ENCODE results near the gene SPTLC3.

The SPTLC3 gene

GRCh38 chr20:13089950-13090469 is 81.2 kb downstream of the SPTLC3 start:
- no peak for TF ChIP-seq TCF4 (CRISPR knock-in tag; IDR thresholded peaks at IDR 0.05; ENCODE audit: borderline replicate concordance)
- no peak for TF ChIP-seq TSHZ2 (CRISPR knock-in tag; IDR thresholded peaks at IDR 0.05)
- no peak for TF ChIP-seq ZFP3 (CRISPR knock-in tag; IDR thresholded peaks at IDR 0.05)
- no peak for TF ChIP-seq BACH2 (CRISPR knock-in tag; IDR thresholded peaks at IDR 0.05; ENCODE audit: borderline replicate concordance)
- TF ChIP-seq GLIS3 (CRISPR knock-in tag; IDR thresholded peaks at IDR 0.05): no peak
- TF ChIP-seq PATZ1 (CRISPR knock-in tag; IDR thresholded peaks at IDR 0.05; ENCODE audit: borderline replicate concordance): no peak
- TF ChIP-seq POU6F1 (CRISPR knock-in tag; IDR thresholded peaks at IDR 0.05; ENCODE audit: borderline replicate concordance, low read depth): no peak
- no peak for ATAC-seq

GRCh38 chr20:13092111-13092510 is 83.3 kb downstream of the SPTLC3 start:
- TF ChIP-seq PATZ1 (CRISPR knock-in tag; IDR thresholded peaks at IDR 0.05; ENCODE audit: borderline replicate concordance) (no peak), POU6F1 (CRISPR knock-in tag; IDR thresholded peaks at IDR 0.05; ENCODE audit: borderline replicate concordance, low read depth) (no peak), SNAI2 (CRISPR knock-in tag; IDR thresholded peaks at IDR 0.05) (no peak), ISL1 (CRISPR knock-in tag; IDR thresholded peaks at IDR 0.05) (no peak), RARB (CRISPR knock-in tag; IDR thresholded peaks at IDR 0.05) (no peak), PPARA (CRISPR knock-in tag; IDR thresholded peaks at IDR 0.05; ENCODE audit: borderline replicate concordance) (no peak), ZNF8 (CRISPR knock-in tag; IDR thresholded peaks at IDR 0.05) (no peak), ESRRG (CRISPR knock-in tag; IDR thresholded peaks at IDR 0.05) (no peak), TSHZ2 (CRISPR knock-in tag; IDR thresholded peaks at IDR 0.05) (no peak), OSR1 (CRISPR knock-in tag; IDR thresholded peaks at IDR 0.05) (no peak), ZNF70 (CRISPR knock-in tag; IDR thresholded peaks at IDR 0.05) (no peak), GLIS3 (CRISPR knock-in tag; IDR thresholded peaks at IDR 0.05) (no peak)

GRCh38 chr20:13094976-13095375 is 86.2 kb downstream of the SPTLC3 start:
- TF ChIP-seq RARB (CRISPR knock-in tag; IDR thresholded peaks at IDR 0.05) (no peak), ISL1 (CRISPR knock-in tag; IDR thresholded peaks at IDR 0.05) (no peak), ZNF8 (CRISPR knock-in tag; IDR thresholded peaks at IDR 0.05) (no peak), ZC3H10 (CRISPR knock-in tag; IDR thresholded peaks at IDR 0.05) (no peak), ARNTL (CRISPR knock-in tag; IDR thresholded peaks at IDR 0.05; ENCODE audit: borderline replicate concordance, low read depth) (no peak), GLIS3 (CRISPR knock-in tag; IDR thresholded peaks at IDR 0.05) (no peak), ZFP3 (CRISPR knock-in tag; IDR thresholded peaks at IDR 0.05) (no peak), POU6F1 (CRISPR knock-in tag; IDR thresholded peaks at IDR 0.05; ENCODE audit: borderline replicate concordance, low read depth) (no peak), ZNF565 (CRISPR knock-in tag; conservative IDR thresholded peaks at IDR 0.05; ENCODE audit: low read depth) (no peak), PPARA (CRISPR knock-in tag; IDR thresholded peaks at IDR 0.05; ENCODE audit: borderline replicate concordance) (no peak), ESRRG (CRISPR knock-in tag; IDR thresholded peaks at IDR 0.05) (no peak), CSRNP3 (CRISPR knock-in tag; IDR thresholded peaks at IDR 0.05) (no peak)
- ATAC-seq: no peak

More at GRCh38 chr20:13092111-13092510, 83.3 kb downstream of the SPTLC3 start:
- ATAC-seq: no peak

All from SK-N-SH treated with all-trans-retinoic acid at 6 μM for 48 hours (cell line).